Measurements from ENCODE around the gene CRYBG2. TPM values are rescaled to one million over a fixed set of nuclear protein-coding genes. Genes with fewer than 3 reads are reported as not detected.

The CRYBG2 gene
- polyA plus RNA-seq, 2 donors = 163 to 275 TPM

GRCh38 chr1:26285366-26286063 is 68.4 kb downstream of the CRYBG2 start:
- H3K27me3 ChIP-seq (ENCODE audit: control insufficient read depth in 1 of 2, insufficient read depth in 2 of 2, low read length in 2 of 2) = no peaks in the 10 kb centered on the region
- 83 to 86% methylated on average over 18 to 19 of the region's 19 CpGs for WGBS, 2 donors
- H3K27ac ChIP-seq (ENCODE audit: low read depth in 2 of 2, low read length in 1 of 2) = peak overlapping the region; percentile 20 to 77
- H3K9me3 ChIP-seq (ENCODE audit: control insufficient read depth in 2 of 2, insufficient read depth in 1 of 2, low read depth in 1 of 2, low read length in 1 of 2) = no peaks in the 10 kb centered on the region
- peaks cover 0 to 17% of the 10 kb centered on the region in 2 donors for H3K36me3 ChIP-seq (ENCODE audit: control insufficient read depth in 2 of 2, insufficient read depth in 2 of 2, low read length in 1 of 2)
- H3K4me3 ChIP-seq (ENCODE audit: low read depth in 1 of 2, low read length in 2 of 2) = no peak overlapping the region
- peaks cover 3 to 36% of the 10 kb centered on the region in 2 donors for H3K4me1 ChIP-seq (ENCODE audit: control insufficient read depth in 2 of 2, insufficient read depth in 2 of 2, low read length in 1 of 2)

- H3K4me3 ChIP-seq (ENCODE audit: low read depth in 1 of 2, low read length in 2 of 2) = no peak overlapping the region
- H3K27ac ChIP-seq (ENCODE audit: low read depth in 2 of 2, low read length in 1 of 2) = peak overlapping the region; percentile 25 to 77
- peaks cover 3 to 36% of the 10 kb centered on the region in 2 donors for H3K4me1 ChIP-seq (ENCODE audit: control insufficient read depth in 2 of 2, insufficient read depth in 2 of 2, low read length in 1 of 2)
- H3K36me3 ChIP-seq (ENCODE audit: control insufficient read depth in 2 of 2, insufficient read depth in 2 of 2, low read length in 1 of 2) = peaks cover 0 to 17% of the 10 kb centered on the region in 2 donors
- H3K9me3 ChIP-seq (ENCODE audit: control insufficient read depth in 2 of 2, insufficient read depth in 1 of 2, low read depth in 1 of 2, low read length in 1 of 2) = no peaks in the 10 kb centered on the region
- no peaks in the 10 kb centered on the region for H3K27me3 ChIP-seq (ENCODE audit: control insufficient read depth in 1 of 2, insufficient read depth in 2 of 2, low read length in 2 of 2)
- WGBS, 2 donors = 29 to 31% methylated on average over 22 of the region's 22 CpGs
Observed at GRCh38 chr1:26284597-26285347, 69.2 kb downstream of the CRYBG2 start.

- H3K27ac ChIP-seq (ENCODE audit: low read depth in 2 of 2, low read length in 1 of 2) = peak overlapping the region; percentile 25 to 77
- peaks cover 3 to 36% of the 10 kb centered on the region in 2 donors for H3K4me1 ChIP-seq (ENCODE audit: control insufficient read depth in 2 of 2, insufficient read depth in 2 of 2, low read length in 1 of 2)
- H3K9me3 ChIP-seq (ENCODE audit: control insufficient read depth in 2 of 2, insufficient read depth in 1 of 2, low read depth in 1 of 2, low read length in 1 of 2) = no peaks in the 10 kb centered on the region
- peaks cover 0 to 17% of the 10 kb centered on the region in 2 donors for H3K36me3 ChIP-seq (ENCODE audit: control insufficient read depth in 2 of 2, insufficient read depth in 2 of 2, low read length in 1 of 2)
- no peak overlapping the region for H3K4me3 ChIP-seq (ENCODE audit: low read depth in 1 of 2, low read length in 2 of 2)
- 73 to 76% methylated on average over 12 of the region's 12 CpGs for WGBS, 2 donors
- H3K27me3 ChIP-seq (ENCODE audit: control insufficient read depth in 1 of 2, insufficient read depth in 2 of 2, low read length in 2 of 2) = no peaks in the 10 kb centered on the region
Observed at GRCh38 chr1:26283871-26284596, 69.9 kb downstream of the CRYBG2 start.

- 60 to 69% methylated on average over 4 of the region's 4 CpGs for WGBS, 2 donors
- no peaks in the 10 kb centered on the region for H3K9me3 ChIP-seq (ENCODE audit: control insufficient read depth in 2 of 2, insufficient read depth in 1 of 2, low read depth in 1 of 2, low read length in 1 of 2)
- peaks cover 0 to 17% of the 10 kb centered on the region in 2 donors for H3K36me3 ChIP-seq (ENCODE audit: control insufficient read depth in 2 of 2, insufficient read depth in 2 of 2, low read length in 1 of 2)
- no peak overlapping the region for H3K4me3 ChIP-seq (ENCODE audit: low read depth in 1 of 2, low read length in 2 of 2)
- no peaks in the 10 kb centered on the region for H3K27me3 ChIP-seq (ENCODE audit: control insufficient read depth in 1 of 2, insufficient read depth in 2 of 2, low read length in 2 of 2)
- peak overlapping the region in 1 of 2 donors; percentile 77 for H3K27ac ChIP-seq (ENCODE audit: low read depth in 2 of 2, low read length in 1 of 2)
- H3K4me1 ChIP-seq (ENCODE audit: control insufficient read depth in 2 of 2, insufficient read depth in 2 of 2, low read length in 1 of 2) = peaks cover 3 to 40% of the 10 kb centered on the region in 2 donors
Observed at GRCh38 chr1:26283279-26283853, 70.6 kb downstream of the CRYBG2 start.

- Histone ChIP-seq H3K27me3 (ENCODE audit: control insufficient read depth in 1 of 2, insufficient read depth in 2 of 2, low read length in 2 of 2) (no peaks in the 10 kb centered on the region), H3K4me1 (ENCODE audit: control insufficient read depth in 2 of 2, insufficient read depth in 2 of 2, low read length in 1 of 2) (peaks cover 3 to 46% of the 10 kb centered on the region in 2 donors), H3K4me3 (ENCODE audit: low read depth in 1 of 2, low read length in 2 of 2) (no peak overlapping the region), H3K27ac (ENCODE audit: low read depth in 2 of 2, low read length in 1 of 2) (no peak overlapping the region), H3K36me3 (ENCODE audit: control insufficient read depth in 2 of 2, insufficient read depth in 2 of 2, low read length in 1 of 2) (peaks cover 0 to 17% of the 10 kb centered on the region in 2 donors), H3K9me3 (ENCODE audit: control insufficient read depth in 2 of 2, insufficient read depth in 1 of 2, low read depth in 1 of 2, low read length in 1 of 2) (no peaks in the 10 kb centered on the region)
- 74% methylated on average over 22 of the region's 22 CpGs for WGBS, 2 donors
Observed at GRCh38 chr1:26282401-26282918, 71.5 kb downstream of the CRYBG2 start.

- no peak overlapping the region for H3K4me3 ChIP-seq (ENCODE audit: low read depth in 1 of 2, low read length in 2 of 2)
- H3K4me1 ChIP-seq (ENCODE audit: control insufficient read depth in 2 of 2, insufficient read depth in 2 of 2, low read length in 1 of 2) = peaks cover 3 to 47% of the 10 kb centered on the region in 2 donors
- 41 to 46% methylated on average over 15 of the region's 15 CpGs for WGBS, 2 donors
- H3K27ac ChIP-seq (ENCODE audit: low read depth in 2 of 2, low read length in 1 of 2) = peak overlapping the region in 1 of 2 donors; percentile 6
- no peaks in the 10 kb centered on the region for H3K27me3 ChIP-seq (ENCODE audit: control insufficient read depth in 1 of 2, insufficient read depth in 2 of 2, low read length in 2 of 2)
- H3K36me3 ChIP-seq (ENCODE audit: control insufficient read depth in 2 of 2, insufficient read depth in 2 of 2, low read length in 1 of 2) = peaks cover 0 to 17% of the 10 kb centered on the region in 2 donors
- H3K9me3 ChIP-seq (ENCODE audit: control insufficient read depth in 2 of 2, insufficient read depth in 1 of 2, low read depth in 1 of 2, low read length in 1 of 2) = no peaks in the 10 kb centered on the region
Observed at GRCh38 chr1:26281971-26282370, 72.0 kb downstream of the CRYBG2 start.

- Histone ChIP-seq H3K36me3 (ENCODE audit: control insufficient read depth in 2 of 2, insufficient read depth in 2 of 2, low read length in 1 of 2) (peaks cover 0 to 17% of the 10 kb centered on the region in 2 donors), H3K4me3 (ENCODE audit: low read depth in 1 of 2, low read length in 2 of 2) (peak overlapping the region; percentile 4 to 16), H3K27me3 (ENCODE audit: control insufficient read depth in 1 of 2, insufficient read depth in 2 of 2, low read length in 2 of 2) (no peaks in the 10 kb centered on the region), H3K4me1 (ENCODE audit: control insufficient read depth in 2 of 2, insufficient read depth in 2 of 2, low read length in 1 of 2) (peaks cover 3 to 50% of the 10 kb centered on the region in 2 donors), H3K9me3 (ENCODE audit: control insufficient read depth in 2 of 2, insufficient read depth in 1 of 2, low read depth in 1 of 2, low read length in 1 of 2) (no peaks in the 10 kb centered on the region), H3K27ac (ENCODE audit: low read depth in 2 of 2, low read length in 1 of 2) (peak overlapping the region; percentile 99)
- 81 to 87% methylated on average over 5 of the region's 5 CpGs for WGBS, 2 donors
Observed at GRCh38 chr1:26281091-26281958, 72.6 kb downstream of the CRYBG2 start.

- WGBS, 2 donors = 22 to 23% methylated on average over 20 of the region's 20 CpGs
- Histone ChIP-seq H3K27me3 (ENCODE audit: control insufficient read depth in 1 of 2, insufficient read depth in 2 of 2, low read length in 2 of 2) (no peaks in the 10 kb centered on the region), H3K4me1 (ENCODE audit: control insufficient read depth in 2 of 2, insufficient read depth in 2 of 2, low read length in 1 of 2) (peaks cover 3 to 56% of the 10 kb centered on the region in 2 donors), H3K9me3 (ENCODE audit: control insufficient read depth in 2 of 2, insufficient read depth in 1 of 2, low read depth in 1 of 2, low read length in 1 of 2) (no peaks in the 10 kb centered on the region), H3K36me3 (ENCODE audit: control insufficient read depth in 2 of 2, insufficient read depth in 2 of 2, low read length in 1 of 2) (peaks cover 0 to 17% of the 10 kb centered on the region in 2 donors), H3K27ac (ENCODE audit: low read depth in 2 of 2, low read length in 1 of 2) (peak overlapping the region; percentile 99), H3K4me3 (ENCODE audit: low read depth in 1 of 2, low read length in 2 of 2) (peak overlapping the region; percentile 88 to 90)
Observed at GRCh38 chr1:26280333-26281042, 73.4 kb downstream of the CRYBG2 start.
